Kidney (tissue), 14 donors: ENCODE results near the gene JPT1. TPM values are rescaled to one million over a fixed set of nuclear protein-coding genes. Genes with fewer than 3 reads are reported as not detected.
A peak's percentile ranks its signal among the peaks of the same experiment; 100 is the strongest.

Experiments used
- DNase-seq, 5 donors: peaks; one replicate each; pipeline ENCODE4 v3.0.0-alpha.2; 2013 to 2020
- FAIRE-seq: peaks from 2 replicates; lab custom pipeline; 2012; peaks lifted over from hg19 to GRCh38; lab: Jason Lieb, UNC
- H3K27ac ChIP-seq, 2 donors: one replicate each; pipeline ENCODE4 v1.7.0; 2013; ENCODE audit warnings: low read depth in 2 of 2, low read length in 2 of 2, inconsistent platforms in 1 of 2
- H3K27me3 ChIP-seq: one replicate; pipeline ENCODE4 v1.7.1; 2013; ENCODE audit warnings: low read length, inconsistent platforms; ENCODE audit not compliant: control insufficient read depth, insufficient read depth
- H3K36me3 ChIP-seq, 3 donors: one replicate each; pipeline versions ENCODE4 v1.7.0 to v1.7.1; 2013; ENCODE audit warnings: low read length in 3 of 3, control low read depth in 1 of 3, inconsistent platforms in 1 of 3; ENCODE audit not compliant: insufficient read depth in 3 of 3, control insufficient read depth in 2 of 3
- H3K4me1 ChIP-seq, 3 donors: one replicate each; pipeline versions ENCODE4 v1.7.0 to v1.7.1; 2013; ENCODE audit warnings: low read length in 3 of 3, inconsistent platforms in 1 of 3, low read depth in 1 of 3; ENCODE audit not compliant: control insufficient read depth in 2 of 3, insufficient read depth in 2 of 3
- H3K4me3 ChIP-seq, 3 donors: one replicate each; pipeline versions ENCODE4 v1.7.0 to v1.8.1; 2013; ENCODE audit warnings: low read length in 3 of 3, control low read depth in 1 of 3, inconsistent platforms in 1 of 3
- H3K9ac ChIP-seq, 3 donors: one replicate each; pipeline versions ENCODE4 v1.7.0 to v1.7.1; 2013; ENCODE audit warnings: low read length in 3 of 3, control low read depth in 1 of 3, inconsistent platforms in 1 of 3
- H3K9me3 ChIP-seq, 3 donors: one replicate each; pipeline versions ENCODE4 v1.7.0 to v1.7.1; 2013; ENCODE audit warnings: low read length in 3 of 3, control low read depth in 1 of 3, inconsistent platforms in 1 of 3; ENCODE audit not compliant: control insufficient read depth in 2 of 3, insufficient read depth in 1 of 3
- CTCF ChIP-seq: IDR thresholded peaks from 3 replicates; pipeline ENCODE4 v1.5.1; 2012; ENCODE audit warnings: mild to moderate bottlenecking, moderate library complexity, borderline replicate concordance; ENCODE audit not compliant: insufficient read depth; ENCODE audit errors: extremely low read depth
- intact Hi-C: fragments of 100-400 bp; cut with DNase I; formaldehyde crosslinking; loops from one replicate; pipeline ENCODE4 v1.11.1; 2022
- polyA plus RNA-seq: library from polyadenylated mRNA; stranded (reverse); fragments of 350-450 nt; fragmentation: Illumina TruSeq; extraction: RNeasy Lipid Tissue Mini Kit (QIAGEN cat#74804); gene quantifications from one replicate; pipeline ENCODE4 v1.2.3, GENCODE V29; 2014; ENCODE audit warnings: low read depth, low replicate concordance; ENCODE audit not compliant: insufficient read depth
- total RNA-seq: library from RNA; stranded (reverse); fragmentation: NEBNext Ultra II Directional; extraction: Animal tissue kit (Norgen Biotek cat#: 25700); gene quantifications from one replicate; pipeline ENCODE4 v1.2.1, GENCODE V29; 2021
- donor health status: control.
- donor health status: control.
- donor health status: control.
- donor health status: control.
- donor health status: control.
- donor health status: DM: yes; HTN: yes; CAD: no.
- donor health status: Normal renal cell carcinoma (clear cell type).

JPT1 gene
- total and polyA plus RNA-seq, 2 donors from 2014 or later = 76.4 to 122 TPM

GRCh38 chr17:75088465-75089417, 65.6 kb downstream of the JPT1 start:
- TF ChIP-seq CTCF = no peak
- peak overlapping the region; percentile 51 to 70 (median 67) for H3K4me3 ChIP-seq
- intact Hi-C loops = no loop called here
- peaks cover 6 to 54% (median 31%) of the 10 kb centered on the region in 3 donors for H3K4me1 ChIP-seq
- no peaks in the 10 kb centered on the region for H3K9me3 ChIP-seq
- H3K27me3 ChIP-seq = no peaks in the 10 kb centered on the region
- FAIRE-seq (no peak), DNase-seq (peak in 2 of 5 donors; percentile 34 to 66)
- H3K27ac ChIP-seq = peak overlapping the region; percentile 89 to 92
- H3K9ac ChIP-seq = peak overlapping the region; percentile 22 to 89 (median 67)
- no peaks in the 10 kb centered on the region for H3K36me3 ChIP-seq

- peak within 1 kb of the TSS; percentile 22 to 89 (median 67) for H3K9ac ChIP-seq
- intact Hi-C loops = no loop called here
These were observed 66.5 kb downstream of the JPT1 start, which contains the start of gene SLC16A5 for GRCh38 chr17:75087558-75088453. TSS of gene SLC16A5 (plus strand) at chr17:75087954. CDS start at chr17:75093637, 5,683 bp downstream.

GRCh38 chr17:75087182-75087557, 67.1 kb downstream of the JPT1 start:
- intact Hi-C loops = no loop called here
- Histone ChIP-seq H3K27ac (peak overlapping the region; percentile 89 to 92), H3K9ac (peak overlapping the region; percentile 7 to 89 (median 8)), H3K4me3 (peak overlapping the region; percentile 53 to 67 (median 58)), H3K9me3 (no peaks in the 10 kb centered on the region), H3K27me3 (no peaks in the 10 kb centered on the region), H3K36me3 (no peaks in the 10 kb centered on the region), H3K4me1 (peaks cover 7 to 44% (median 32%) of the 10 kb centered on the region in 3 donors)
- FAIRE-seq = no peak
- no peak for TF ChIP-seq CTCF
- DNase-seq = no peak

More at GRCh38 chr17:75087558-75088453, 66.5 kb downstream of the JPT1 start, which contains the start of gene SLC16A5:
- Histone ChIP-seq H3K36me3 (no peaks in the 10 kb centered on the region), H3K9me3 (no peaks in the 10 kb centered on the region), H3K4me1 (peaks cover 7 to 47% (median 32%) of the 10 kb centered on the region in 3 donors), H3K27ac (peak within 1 kb of the TSS; percentile 89 to 92), H3K4me3 (peak within 1 kb of the TSS; percentile 58 to 70 (median 67)), H3K27me3 (no peaks in the 10 kb centered on the region)
- no peak for TF ChIP-seq CTCF
- DNase-seq (peak; percentile 91 to 97 (median 93)), FAIRE-seq (no peak)
